HUES64 (cell line): ENCODE data around the gene DAB2.

Experiments
- H3K27ac ChIP-seq: 2 replicates; pipeline ENCODE4 v1.7.0; 2013; ENCODE audit warnings: low read depth, low read length, inconsistent platforms
- H3K27me3 ChIP-seq: 2 replicates; pipeline ENCODE4 v1.6.1; 2013; ENCODE audit warnings: mild to moderate bottlenecking, low read length; ENCODE audit not compliant: insufficient read depth
- H3K36me3 ChIP-seq: 2 replicates; pipeline ENCODE4 v1.6.1; 2013; ENCODE audit warnings: mild to moderate bottlenecking, low read length; ENCODE audit not compliant: insufficient read depth
- H3K4me1 ChIP-seq: 2 replicates; pipeline ENCODE4 v1.6.1; 2013; ENCODE audit warnings: mild to moderate bottlenecking, low read length, moderate library complexity; ENCODE audit not compliant: insufficient read depth
- H3K4me3 ChIP-seq: 2 replicates; pipeline ENCODE4 v1.5.1; 2013; ENCODE audit warnings: mild to moderate bottlenecking, low read length, moderate library complexity
- H3K9ac ChIP-seq: 2 replicates; pipeline ENCODE4 v1.6.1; 2013; ENCODE audit warnings: mild to moderate bottlenecking, low read depth, low read length
- H3K9me3 ChIP-seq: 2 replicates; pipeline ENCODE4 v1.6.1; 2013; ENCODE audit warnings: low read depth, low read length; ENCODE audit not compliant: insufficient read depth
- WGBS: fragments of 150-250, 120-280 bp; methylation state at CpG from one replicate; pipeline ENCODE4 v1.1.7; 2013; ENCODE audit warnings: missing lambda C conversion rate; 5-methylcytosine and 5-hydroxymethylcytosine counted together

Gene DAB2

DNA sequence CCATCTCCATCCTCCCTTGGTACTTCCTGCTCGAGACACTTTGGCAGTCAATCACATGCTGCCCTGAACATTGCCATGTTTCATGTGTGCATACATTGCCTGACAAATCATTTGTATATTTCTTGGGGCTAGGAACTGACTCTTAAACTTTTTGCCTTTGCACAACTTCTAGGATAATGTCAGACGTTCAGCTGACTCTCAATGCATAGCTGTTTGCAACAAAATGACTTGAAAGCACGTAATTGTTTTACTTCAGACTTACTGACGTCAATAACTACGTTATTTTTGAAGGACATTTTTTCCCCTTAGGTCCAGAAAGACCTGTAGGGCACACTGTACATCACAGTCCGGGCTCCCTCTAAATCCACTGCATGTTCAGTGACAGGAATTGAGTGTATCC, 37.4 kb upstream of the DAB2 start:
- no peak overlapping the region for H3K27ac ChIP-seq
- WGBS, result 91% methylated on average over 6 of the region's 6 CpGs
- H3K27me3 ChIP-seq, result peaks cover 4% of the 10 kb centered on the region; the same call in 1 of the 2 replicates
- no peak overlapping the region for H3K4me3 ChIP-seq
- H3K9me3 ChIP-seq, result no peaks in the 10 kb centered on the region
- no peaks in the 10 kb centered on the region for H3K4me1 ChIP-seq
- no peak overlapping the region for H3K9ac ChIP-seq
- H3K36me3 ChIP-seq, result no peaks in the 10 kb centered on the region

DNA sequence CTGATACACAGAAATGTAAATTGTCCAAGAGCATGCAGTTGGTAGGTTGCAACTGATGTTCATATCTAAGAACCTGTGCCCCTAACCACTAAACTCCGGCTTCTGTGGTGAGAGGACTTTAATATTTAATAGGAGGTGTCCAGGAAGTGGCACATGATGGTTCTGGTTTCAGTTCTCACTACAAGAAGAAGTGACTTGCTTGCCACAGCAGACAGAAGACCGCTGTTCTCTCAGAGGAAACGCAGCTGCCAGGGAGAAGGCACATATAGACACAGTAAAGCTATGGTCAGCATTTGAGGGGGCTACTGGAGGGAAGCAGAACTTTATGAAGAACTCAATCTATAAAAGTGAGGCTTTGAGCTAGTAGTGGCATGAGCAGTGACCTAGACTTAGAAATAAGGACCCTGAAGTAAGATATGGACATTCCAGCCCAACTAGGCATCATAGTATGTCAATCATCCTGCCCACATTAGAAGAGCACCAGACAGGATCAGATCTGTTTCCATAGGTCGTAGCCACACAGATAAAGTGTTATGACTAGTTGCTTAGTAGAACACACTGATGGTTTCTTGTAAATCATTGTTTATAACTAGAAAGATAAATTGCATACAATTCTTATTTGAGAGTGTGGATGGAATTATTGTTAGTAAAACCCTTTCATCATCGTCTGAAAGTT, 36.4 kb upstream of the DAB2 start:
- Histone ChIP-seq H3K27me3 (peaks cover 4% of the 10 kb centered on the region; the same call in 1 of the 2 replicates), H3K4me3 (no peak overlapping the region), H3K9ac (no peak overlapping the region), H3K36me3 (no peaks in the 10 kb centered on the region), H3K27ac (no peak overlapping the region), H3K4me1 (no peaks in the 10 kb centered on the region), H3K9me3 (no peaks in the 10 kb centered on the region)
- WGBS, result 94% methylated on average over 5 of the region's 5 CpGs

DNA sequence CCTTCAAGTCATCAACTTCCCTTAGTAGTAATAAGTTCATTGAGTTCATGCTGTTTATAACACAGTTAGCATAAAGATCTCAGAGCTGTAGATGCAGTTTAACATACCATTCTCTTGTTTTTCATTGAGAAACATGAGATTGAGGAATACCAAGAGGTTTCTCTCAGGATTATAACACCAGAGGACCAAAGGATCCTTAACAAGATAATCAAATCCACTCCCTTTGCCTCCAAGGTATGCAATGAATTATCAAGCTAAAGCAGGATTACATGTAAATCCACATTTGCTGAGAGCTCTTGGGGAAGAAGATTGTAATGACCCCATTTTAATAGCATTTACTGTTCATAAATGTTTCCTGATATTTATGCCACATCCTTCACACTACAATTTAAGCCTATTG, 35.1 kb upstream of the DAB2 start:
- Histone ChIP-seq H3K27ac (no peak overlapping the region), H3K27me3 (peaks cover 4% of the 10 kb centered on the region; the same call in 1 of the 2 replicates), H3K9ac (no peak overlapping the region), H3K9me3 (no peaks in the 10 kb centered on the region), H3K4me1 (no peaks in the 10 kb centered on the region), H3K36me3 (no peaks in the 10 kb centered on the region), H3K4me3 (no peak overlapping the region)

DNA sequence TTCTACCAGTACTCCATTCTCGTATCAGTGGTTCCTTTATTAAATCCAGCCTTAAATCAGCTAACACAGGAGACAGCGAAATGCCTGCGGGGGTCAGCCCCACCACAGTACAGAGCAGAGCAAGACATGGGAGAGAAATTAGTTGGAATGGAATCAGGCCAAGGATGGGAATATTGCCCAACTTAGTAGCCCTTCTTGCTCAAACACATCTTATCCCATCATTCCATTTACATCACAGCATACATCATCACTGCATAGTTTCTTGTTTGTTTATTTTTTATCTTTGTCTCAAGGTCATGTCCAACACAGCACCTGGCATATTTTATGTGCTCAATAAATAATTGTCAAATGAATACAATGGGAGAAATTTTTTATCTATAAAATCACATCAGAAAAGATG, 34.3 kb upstream of the DAB2 start:
- no peaks in the 10 kb centered on the region for H3K9me3 ChIP-seq

DNA sequence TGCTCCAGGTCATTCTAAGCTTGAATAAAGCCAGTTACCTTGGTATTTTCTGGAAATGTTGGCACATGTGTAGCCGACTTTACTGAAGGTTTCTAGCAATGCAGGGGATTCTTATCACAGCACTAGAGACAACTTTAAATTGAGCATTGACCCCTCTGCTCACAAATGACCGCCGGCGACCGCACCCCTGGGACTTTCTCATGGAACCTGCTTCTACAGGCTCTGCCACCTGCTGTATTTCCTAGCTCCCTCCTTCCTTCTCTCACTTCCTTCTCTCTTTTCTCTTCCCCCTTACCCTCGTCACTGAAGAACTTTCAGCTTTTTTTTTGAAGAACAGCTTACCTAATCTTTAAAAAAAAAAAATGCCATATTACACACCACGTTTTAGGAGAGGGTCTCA, 30.9 kb upstream of the DAB2 start:
- Histone ChIP-seq H3K27me3 (no peaks in the 10 kb centered on the region), H3K36me3 (no peaks in the 10 kb centered on the region), H3K9ac (no peak overlapping the region), H3K4me3 (no peak overlapping the region), H3K27ac (no peak overlapping the region), H3K4me1 (no peaks in the 10 kb centered on the region), H3K9me3 (no peaks in the 10 kb centered on the region)
- 91% methylated on average over 7 of the region's 7 CpGs for WGBS

More for the DNA sequence above, 34.3 kb upstream of the DAB2 start:
- H3K27ac ChIP-seq, result no peak overlapping the region
- no peak overlapping the region for H3K9ac ChIP-seq
- WGBS, result 100% methylated on average over 2 of the region's 3 CpGs
- peaks cover 2% of the 10 kb centered on the region; the same call in 1 of the 2 replicates for H3K27me3 ChIP-seq
- no peak overlapping the region for H3K4me3 ChIP-seq
- H3K36me3 ChIP-seq, result no peaks in the 10 kb centered on the region
- H3K4me1 ChIP-seq, result no peaks in the 10 kb centered on the region

DNA sequence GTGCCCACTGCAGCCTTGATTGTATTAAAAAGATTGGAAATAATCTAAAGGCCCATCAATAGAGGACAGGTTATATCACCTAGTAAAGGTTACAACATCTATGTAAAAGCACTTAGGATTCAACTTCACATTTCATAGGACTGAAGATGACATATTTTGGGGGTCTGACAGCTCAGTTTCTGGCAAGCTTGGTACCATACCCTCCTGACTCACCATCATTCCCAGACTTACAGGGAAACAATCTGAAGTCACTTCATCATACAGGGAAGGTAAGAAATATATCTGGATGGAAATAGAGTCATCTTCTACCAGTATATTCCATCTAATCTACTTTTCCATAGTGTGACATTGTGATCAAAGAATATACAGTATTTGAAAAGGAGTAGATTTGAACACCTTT, 28.8 kb upstream of the DAB2 start:
- no peaks in the 10 kb centered on the region for H3K4me1 ChIP-seq
- no peaks in the 10 kb centered on the region for H3K27me3 ChIP-seq
- H3K9me3 ChIP-seq, result no peaks in the 10 kb centered on the region
- no peak overlapping the region for H3K9ac ChIP-seq
- no peaks in the 10 kb centered on the region for H3K36me3 ChIP-seq
- no peak overlapping the region for H3K27ac ChIP-seq
- no peak overlapping the region for H3K4me3 ChIP-seq

DNA sequence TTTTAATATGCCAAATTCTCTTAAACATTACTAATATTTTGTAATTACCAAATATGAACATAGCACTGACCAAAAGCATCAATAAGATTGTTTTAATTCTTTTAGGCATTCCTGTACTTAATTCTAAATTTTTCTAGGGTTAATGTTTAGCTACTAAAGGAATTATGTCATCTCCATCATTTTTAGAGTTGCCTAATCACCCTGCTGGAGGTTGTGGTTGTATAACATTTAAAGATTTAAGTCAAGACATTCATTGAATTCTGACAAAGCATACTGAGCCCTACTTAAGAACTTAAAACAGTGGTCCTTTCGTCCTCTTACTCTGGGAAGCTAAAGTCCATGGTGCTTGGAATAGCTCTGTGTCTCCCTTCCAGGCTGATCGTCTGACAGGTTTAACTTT, 28.1 kb upstream of the DAB2 start:
- WGBS, result 92% methylated on average over 2 of the region's 2 CpGs
- Histone ChIP-seq H3K27me3 (no peaks in the 10 kb centered on the region), H3K27ac (no peak overlapping the region)

DNA sequence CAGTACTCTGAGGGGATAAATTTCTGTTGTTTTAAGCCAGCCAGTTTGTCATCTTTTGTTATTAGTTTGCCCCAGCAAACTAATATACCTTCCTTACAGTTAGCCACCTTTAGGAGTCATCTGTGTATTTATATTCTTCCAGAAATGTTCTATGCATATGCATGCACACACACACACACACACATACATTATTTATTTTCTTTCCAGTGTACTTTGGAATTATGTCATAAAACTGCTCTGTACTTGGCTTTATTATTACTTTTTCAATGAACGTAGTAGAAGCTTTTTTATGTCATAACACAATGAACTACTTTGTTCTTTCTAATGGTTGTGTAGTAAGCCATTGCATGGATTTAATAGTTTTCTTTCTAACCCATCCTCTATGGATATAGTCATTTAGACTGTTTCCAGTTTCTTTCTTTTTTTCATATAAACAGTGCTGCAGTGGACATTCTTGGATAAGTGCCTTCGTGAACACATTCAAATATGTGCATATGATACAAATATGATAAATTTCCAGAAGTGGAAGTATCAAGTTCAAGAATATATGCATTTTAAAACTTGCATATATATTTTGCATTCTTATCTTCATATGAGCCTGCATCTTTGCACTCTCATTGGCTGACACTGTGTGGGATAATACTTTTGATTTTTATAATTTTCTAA, 26.6 kb upstream of the DAB2 start:
- no peaks in the 10 kb centered on the region for H3K36me3 ChIP-seq
- no peaks in the 10 kb centered on the region for H3K9me3 ChIP-seq
- no peaks in the 10 kb centered on the region for H3K4me1 ChIP-seq
- no peak overlapping the region for H3K9ac ChIP-seq
- no CpG with 5 or more reads among the region's 2 CpGs for WGBS
- no peaks in the 10 kb centered on the region for H3K27me3 ChIP-seq
- no peak overlapping the region for H3K4me3 ChIP-seq
- H3K27ac ChIP-seq, result no peak overlapping the region

More for the DNA sequence above, 28.1 kb upstream of the DAB2 start:
- Histone ChIP-seq H3K4me3 (no peak overlapping the region), H3K9me3 (no peaks in the 10 kb centered on the region), H3K36me3 (no peaks in the 10 kb centered on the region), H3K4me1 (no peaks in the 10 kb centered on the region), H3K9ac (no peak overlapping the region)

DNA sequence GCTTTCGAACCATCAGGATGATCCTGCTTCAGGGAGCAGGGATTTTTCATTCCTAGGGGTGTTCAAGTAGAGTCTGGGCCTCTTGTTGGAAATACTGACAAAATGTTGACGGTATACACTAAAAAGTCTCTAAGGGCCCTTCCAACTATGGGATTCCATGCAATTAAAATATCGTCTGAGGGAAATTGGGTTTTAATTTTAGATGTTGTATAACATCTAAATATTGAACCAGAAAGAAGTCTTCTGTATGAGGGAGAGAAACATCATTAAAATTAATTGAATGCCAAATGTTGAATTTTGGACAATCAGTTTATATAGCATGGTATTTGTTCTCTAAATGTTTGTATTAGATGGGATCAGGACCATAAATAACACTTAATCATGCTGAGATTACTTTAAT, 25.7 kb upstream of the DAB2 start:
- Histone ChIP-seq H3K4me1 (no peaks in the 10 kb centered on the region), H3K27me3 (no peaks in the 10 kb centered on the region), H3K4me3 (no peak overlapping the region), H3K9ac (no peak overlapping the region), H3K36me3 (no peaks in the 10 kb centered on the region), H3K9me3 (no peaks in the 10 kb centered on the region), H3K27ac (no peak overlapping the region)
- 93% methylated on average over 2 of the region's 3 CpGs for WGBS

DNA sequence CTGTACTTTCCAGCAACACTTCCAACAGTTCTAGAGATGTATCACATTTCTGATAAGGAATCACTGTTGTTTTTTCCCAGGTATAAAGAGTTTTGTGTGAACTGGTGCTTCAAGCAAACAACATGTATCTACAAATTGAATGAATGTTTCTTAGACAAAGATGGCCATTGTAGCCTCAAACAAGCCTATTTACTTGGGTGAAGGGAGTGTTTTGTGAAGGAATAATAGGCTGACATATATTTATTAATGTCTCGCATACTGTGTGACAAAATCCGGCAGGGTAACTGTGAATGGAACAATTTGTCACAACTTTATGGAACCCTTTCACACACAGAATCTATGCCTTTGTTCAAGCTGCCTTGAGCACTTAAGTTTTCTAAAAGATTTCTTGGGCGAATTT, 24.8 kb upstream of the DAB2 start:
- no peaks in the 10 kb centered on the region for H3K27me3 ChIP-seq
- no peak overlapping the region for H3K27ac ChIP-seq
- no peaks in the 10 kb centered on the region for H3K9me3 ChIP-seq
- H3K4me1 ChIP-seq, result no peaks in the 10 kb centered on the region
- H3K36me3 ChIP-seq, result no peaks in the 10 kb centered on the region
- H3K4me3 ChIP-seq, result no peak overlapping the region
- WGBS, result 93% methylated on average over 3 of the region's 3 CpGs
- no peak overlapping the region for H3K9ac ChIP-seq

DNA sequence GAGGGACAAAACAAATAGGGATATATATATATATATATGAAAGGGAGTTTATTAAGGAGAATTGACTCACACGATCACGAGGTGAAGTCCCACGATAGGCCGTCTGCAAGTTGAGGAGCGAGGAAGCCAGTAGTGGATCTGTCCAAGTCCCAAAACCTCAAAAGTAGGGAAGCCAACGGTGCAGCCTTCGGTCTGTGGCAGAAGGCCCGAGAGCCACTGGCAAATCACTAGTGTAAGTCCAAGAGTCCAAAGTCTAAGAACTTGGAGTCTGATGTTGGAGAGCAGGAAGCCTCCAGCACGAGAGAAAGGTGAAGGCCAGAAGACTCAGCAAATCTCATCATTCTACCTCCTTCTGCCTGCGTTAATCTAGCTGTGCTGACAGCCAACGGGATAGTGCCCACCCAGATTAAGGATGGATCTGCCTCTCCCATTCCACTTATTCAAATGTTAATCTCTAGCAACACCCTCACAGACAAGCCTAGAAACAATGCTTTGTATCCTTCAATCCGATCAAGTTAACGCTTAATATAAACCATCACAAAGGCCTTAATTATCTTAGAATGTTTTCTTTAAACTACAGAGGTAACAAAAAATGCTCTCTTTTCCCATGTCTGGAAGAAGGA, 23.8 kb upstream of the DAB2 start:
- Histone ChIP-seq H3K27ac (no peak overlapping the region), H3K4me3 (no peak overlapping the region), H3K36me3 (no peaks in the 10 kb centered on the region), H3K9ac (no peak overlapping the region), H3K4me1 (no peaks in the 10 kb centered on the region), H3K27me3 (no peaks in the 10 kb centered on the region), H3K9me3 (no peaks in the 10 kb centered on the region)
- WGBS, result 84% methylated on average over 13 of the region's 13 CpGs
